Glutamatergic neuron (in vitro differentiated cells): Measurements from ENCODE around the gene VEGFA. TPM values are rescaled to one million over a fixed set of nuclear protein-coding genes. Genes with fewer than 3 reads are reported as not detected.

ENCODE experiments used
- DNase-seq: peaks from one replicate; pipeline ENCODE4 v3.0.0; 2022
- H3K27ac Mint-ChIP-seq: one replicate; pipeline ENCODE4 v1.8.0; 2020; ENCODE audit warnings: mild to moderate bottlenecking, mixed read lengths, inconsistent platforms; ENCODE audit not compliant: unreplicated experiment
- H3K27me3 Mint-ChIP-seq: one replicate; pipeline ENCODE4 v1.8.0; 2020; ENCODE audit warnings: mild to moderate bottlenecking, moderate library complexity, mixed read lengths, inconsistent platforms; ENCODE audit not compliant: unreplicated experiment
- H3K36me3 Mint-ChIP-seq: one replicate; pipeline ENCODE4 v1.8.0; 2020; ENCODE audit warnings: mild to moderate bottlenecking, mixed read lengths, inconsistent platforms; ENCODE audit not compliant: unreplicated experiment
- H3K4me1 Mint-ChIP-seq: one replicate; pipeline ENCODE4 v1.8.0; 2020; ENCODE audit warnings: mild to moderate bottlenecking, low read depth, mixed read lengths, inconsistent platforms; ENCODE audit not compliant: unreplicated experiment
- H3K4me3 Mint-ChIP-seq: one replicate; pipeline ENCODE4 v1.8.0; 2020; ENCODE audit warnings: mild to moderate bottlenecking, mixed read lengths, inconsistent platforms; ENCODE audit not compliant: unreplicated experiment
- H3K9me3 Mint-ChIP-seq: one replicate; pipeline ENCODE4 v1.8.0; 2020; ENCODE audit warnings: mild to moderate bottlenecking, moderate library complexity, mixed read lengths, inconsistent platforms; ENCODE audit not compliant: unreplicated experiment
- CTCF ChIP-seq: fragments of 200-600 bp; sonication (generic); IDR thresholded peaks from one replicate; pipeline ENCODE4 v1.5.0; 2021; ENCODE audit not compliant: partially characterized antibody, unreplicated experiment
- total RNA-seq: library from RNA; stranded (reverse); fragmentation: NEBNext Ultra II Directional; extraction: Animal tissue kit (Norgen Biotek cat#: 25700); gene quantifications from one replicate; pipeline ENCODE4 v1.2.1, GENCODE V29; 2021; ENCODE audit not compliant: unreplicated experiment

Gene VEGFA
- total RNA-seq, 1 donor from 2014 or later: 21.6 TPM

- Mint-ChIP-seq H3K4me3 (no peak overlapping the region), H3K27ac (no peak overlapping the region), H3K4me1 (peaks cover 36% of the 10 kb centered on the region), H3K27me3 (peaks cover 11% of the 10 kb centered on the region), H3K36me3 (no peaks in the 10 kb centered on the region), H3K9me3 (no peaks in the 10 kb centered on the region)
- no peak for TF ChIP-seq CTCF
- DNase-seq: no peak
These were observed 33.2 kb downstream of the VEGFA start for GRCh38 chr6:43803055-43803782.

GRCh38 chr6:43803783-43804549 lies 34.0 kb downstream of the VEGFA start:
- no peak for TF ChIP-seq CTCF
- H3K4me3 Mint-ChIP-seq: no peak overlapping the region
- H3K4me1 Mint-ChIP-seq: peaks cover 33% of the 10 kb centered on the region
- H3K36me3 Mint-ChIP-seq: no peaks in the 10 kb centered on the region
- peaks cover 9% of the 10 kb centered on the region for H3K27me3 Mint-ChIP-seq
- H3K9me3 Mint-ChIP-seq: no peaks in the 10 kb centered on the region
- DNase-seq: no peak
- no peak overlapping the region for H3K27ac Mint-ChIP-seq

- H3K4me1 Mint-ChIP-seq: peaks cover 33% of the 10 kb centered on the region
- H3K27ac Mint-ChIP-seq: no peak overlapping the region
- H3K4me3 Mint-ChIP-seq: no peak overlapping the region
- no peak for DNase-seq
- H3K27me3 Mint-ChIP-seq: peaks cover 9% of the 10 kb centered on the region
- no peak for TF ChIP-seq CTCF
- no peaks in the 10 kb centered on the region for H3K9me3 Mint-ChIP-seq
- H3K36me3 Mint-ChIP-seq: no peaks in the 10 kb centered on the region
These were observed 34.7 kb downstream of the VEGFA start for GRCh38 chr6:43804550-43805223.

DNA sequence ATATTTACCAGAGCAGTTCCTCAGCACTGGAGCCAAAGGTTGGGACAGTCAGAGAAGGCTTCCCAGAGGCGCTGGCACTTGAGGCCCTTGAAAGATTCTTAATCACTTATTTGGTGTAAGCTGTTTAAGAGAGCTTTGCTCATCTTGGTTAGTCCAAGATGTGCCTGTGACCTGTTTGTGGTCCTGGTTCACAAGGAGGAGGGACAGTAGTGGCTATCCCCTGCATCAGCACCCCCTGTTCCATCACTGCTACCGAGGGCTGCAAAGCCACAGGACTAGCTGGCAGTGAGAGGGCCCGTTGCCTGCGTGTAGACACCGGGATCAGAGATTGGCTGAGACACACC lies 35.7 kb downstream of the VEGFA start:
- DNase-seq: no peak
- Mint-ChIP-seq H3K27me3 (peaks cover 8% of the 10 kb centered on the region), H3K4me3 (no peak overlapping the region), H3K27ac (no peak overlapping the region), H3K36me3 (no peaks in the 10 kb centered on the region), H3K4me1 (peaks cover 33% of the 10 kb centered on the region), H3K9me3 (no peaks in the 10 kb centered on the region)
- no peak for TF ChIP-seq CTCF
